COLO668 (cell line): ENCODE measurements around the gene CCDC82.
A peak's percentile ranks its signal among the peaks of the same experiment; 100 is the strongest.

Source experiments
- DNase-seq: peaks from one replicate; lab custom pipeline; 2025; ENCODE audit not compliant: unreplicated experiment; lab: John Stamatoyannopoulos, UW

Gene CCDC82

DNA sequence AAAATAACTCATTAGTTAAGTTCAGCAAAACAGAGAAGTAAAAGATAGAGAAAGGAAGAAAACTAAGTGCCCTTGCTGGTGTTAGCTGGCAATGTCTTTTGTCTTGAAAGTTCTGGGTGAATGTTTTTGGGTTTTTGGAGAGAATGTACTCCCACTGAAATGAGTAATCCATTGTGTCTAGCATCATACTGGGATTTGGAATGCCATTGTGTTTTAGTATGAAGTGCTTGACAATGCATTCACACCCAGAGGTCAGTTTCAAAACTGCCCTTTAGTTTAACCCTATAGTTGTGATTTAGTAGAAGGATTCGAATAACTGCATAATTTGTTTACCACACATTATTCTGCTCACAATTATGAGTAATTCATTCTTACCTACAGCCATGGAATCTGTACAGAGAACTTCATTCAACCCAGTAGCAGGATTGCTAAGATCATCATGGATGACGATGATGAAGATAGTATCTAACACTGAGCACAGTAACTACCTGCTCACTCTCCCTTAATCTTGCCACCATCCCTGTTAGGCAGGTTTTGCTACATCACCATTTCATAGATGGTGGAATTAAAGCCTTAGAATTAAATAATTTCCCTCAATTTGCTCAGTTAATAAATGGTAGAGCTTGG is 80.6 kb downstream of the CCDC82 start:
- no peak for DNase-seq

DNA sequence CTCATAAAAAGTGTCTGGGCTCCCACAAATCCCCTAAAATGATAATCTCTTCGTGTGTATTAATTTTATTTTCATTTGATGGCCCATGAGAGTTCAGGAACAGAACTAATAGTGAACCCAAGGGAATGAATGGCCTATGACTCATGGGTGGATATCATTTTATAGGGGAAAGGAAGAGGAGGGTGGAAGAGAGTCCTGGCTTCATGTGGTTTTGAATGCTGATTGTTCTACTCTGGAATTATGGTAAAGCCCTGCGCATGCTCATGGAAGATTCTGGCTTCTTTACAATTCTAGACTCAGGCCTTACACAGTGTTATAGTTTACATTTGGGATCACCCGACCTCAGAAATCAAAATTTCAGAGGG is 82.0 kb downstream of the CCDC82 start:
- no peak for DNase-seq

DNA sequence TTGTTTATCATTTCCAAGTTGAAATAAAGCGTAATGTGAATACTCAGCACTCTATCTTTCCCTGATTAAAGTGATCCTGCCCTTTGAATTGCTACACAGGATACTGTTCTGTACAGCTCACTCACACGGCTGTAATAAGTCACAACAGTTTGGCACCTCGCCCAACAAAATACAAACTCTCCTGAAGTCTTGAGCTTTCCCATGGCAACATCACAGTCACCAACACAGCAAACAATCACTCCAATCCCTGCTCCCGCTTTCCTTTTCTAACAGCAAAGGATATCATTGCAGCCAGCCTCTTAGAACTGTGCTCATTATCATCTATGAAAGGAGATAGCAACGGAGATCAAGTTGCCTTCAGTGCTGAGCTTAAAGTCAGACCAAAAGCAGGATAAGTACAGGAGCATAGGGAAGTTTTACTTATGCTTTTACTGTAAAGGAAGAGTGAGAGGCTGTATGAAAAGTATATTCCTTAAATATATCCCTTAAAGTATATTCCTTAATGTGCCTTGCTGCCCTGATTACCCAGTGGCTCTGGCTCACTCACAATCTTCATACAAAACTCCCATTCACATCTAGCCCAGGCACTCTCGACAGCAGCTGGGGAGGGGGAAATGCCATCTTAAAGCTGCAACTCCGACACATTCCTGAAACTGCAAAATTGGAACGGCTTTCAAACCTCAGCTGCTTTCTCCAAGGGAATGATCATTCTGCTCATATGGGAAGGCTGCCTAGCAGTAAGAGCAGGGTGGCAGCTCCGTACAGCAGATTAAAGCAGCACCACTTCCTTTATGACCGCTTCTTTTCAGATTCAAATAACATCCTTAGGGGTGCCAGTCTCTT is 82.6 kb downstream of the CCDC82 start:
- DNase-seq: peak; percentile 40

DNA sequence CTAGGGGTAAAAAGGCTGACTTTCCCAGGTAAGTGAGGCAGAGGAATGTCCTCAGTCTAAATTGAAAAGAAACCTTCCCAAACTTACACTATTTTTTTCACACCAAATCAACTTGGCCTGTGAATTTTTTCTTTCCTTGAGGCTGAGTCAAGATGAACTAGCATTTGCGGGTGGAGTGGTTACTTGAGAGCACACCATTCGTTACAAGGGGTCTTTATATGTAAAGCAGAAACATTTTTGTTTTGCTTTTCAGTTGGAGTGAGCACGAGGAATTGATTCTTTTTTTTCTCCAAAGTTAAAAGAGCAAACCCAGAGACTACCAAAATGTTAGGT is 83.1 kb downstream of the CCDC82 start:
- no peak for DNase-seq

DNA sequence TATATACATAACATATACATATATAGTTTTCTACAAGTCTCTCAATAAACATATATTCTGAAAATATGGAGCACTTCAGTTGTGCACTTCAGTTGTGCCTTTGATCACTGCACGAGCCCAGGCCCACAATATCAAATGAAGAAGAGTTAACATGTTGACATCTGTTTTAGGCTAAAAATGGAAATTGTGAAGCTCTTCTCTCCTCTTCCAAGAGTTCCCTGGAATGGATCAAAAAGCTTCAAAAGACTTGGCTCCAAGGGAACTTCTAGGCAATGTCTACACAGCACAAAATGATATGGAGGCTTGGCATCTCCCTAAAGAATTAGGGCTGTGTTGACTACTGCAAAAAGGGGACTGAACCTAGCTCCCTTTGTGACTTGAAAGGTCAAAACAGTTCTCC is 83.6 kb downstream of the CCDC82 start:
- no peak for DNase-seq

DNA sequence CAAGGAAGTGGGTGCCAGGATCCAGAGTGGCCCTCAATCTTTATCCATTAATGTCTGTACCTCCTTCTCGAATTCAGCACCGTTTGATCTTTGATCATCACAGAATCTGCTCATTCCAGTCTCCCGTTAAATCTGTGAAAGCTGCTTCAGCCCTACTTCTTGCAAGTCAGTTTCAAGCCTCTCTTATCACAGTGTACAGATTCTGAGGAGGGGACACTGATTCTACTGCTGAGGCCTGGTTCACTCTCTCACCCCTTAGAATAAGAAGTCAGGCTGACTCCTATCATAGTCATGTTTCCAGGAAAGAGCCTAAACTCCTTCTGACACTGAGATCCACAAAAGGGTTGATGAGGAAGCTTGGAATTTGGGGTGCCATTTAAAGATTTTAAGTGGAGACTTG is 85.7 kb downstream of the CCDC82 start:
- DNase-seq: no peak

DNA sequence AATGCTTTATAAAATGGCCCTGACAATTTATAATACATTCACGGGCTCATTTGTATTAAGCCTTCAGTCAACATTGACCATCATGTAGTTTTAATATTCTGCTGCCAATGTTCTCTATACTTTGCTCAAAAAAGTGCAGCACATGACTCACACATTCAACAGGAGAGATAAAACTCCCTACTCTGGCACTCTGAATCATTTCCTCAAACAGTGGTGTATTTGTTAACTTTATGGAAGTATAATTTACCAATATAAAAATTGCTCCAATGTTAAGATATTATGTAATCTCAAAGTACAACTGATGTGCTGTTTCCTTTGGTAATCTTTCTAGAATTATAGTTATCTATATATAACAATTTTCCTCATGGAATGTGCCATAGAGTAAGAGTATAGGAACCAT is 86.6 kb downstream of the CCDC82 start:
- DNase-seq: no peak
